Mesothelial cell of epicardium (in vitro differentiated cells): ENCODE data around the gene RALGAPA2. TPM values are rescaled to one million over a fixed set of nuclear protein-coding genes. Genes with fewer than 3 reads are reported as not detected.

Experiments used
- DNase-seq, 2 experiments: peaks; one replicate each; pipeline ENCODE4 v3.0.0; 2021; ENCODE audit warnings: low spot score in 2 of 2; ENCODE audit not compliant: unreplicated experiment in 2 of 2
- H3K27ac Mint-ChIP-seq: 2 replicates; pipeline ENCODE4 v1.8.0; 2021; ENCODE audit warnings: mixed read lengths
- H3K27me3 Mint-ChIP-seq: 2 replicates; pipeline ENCODE4 v1.8.0; 2021; ENCODE audit warnings: low read depth, mixed read lengths
- H3K36me3 Mint-ChIP-seq: 2 replicates; pipeline ENCODE4 v1.8.0; 2021; ENCODE audit warnings: mixed read lengths
- H3K4me1 Mint-ChIP-seq: 2 replicates; pipeline ENCODE4 v1.8.0; 2021; ENCODE audit warnings: mixed read lengths
- H3K4me3 Mint-ChIP-seq: 2 replicates; pipeline ENCODE4 v1.8.0; 2021; ENCODE audit warnings: mild to moderate bottlenecking, moderate library complexity, mixed read lengths
- H3K9me3 Mint-ChIP-seq: 2 replicates; pipeline ENCODE4 v1.8.0; 2021; ENCODE audit warnings: mixed read lengths
- CTCF ChIP-seq: fragments of 200-600 bp; sonication (generic); IDR thresholded peaks from one replicate; pipeline ENCODE4 v1.5.0; 2021; ENCODE audit warnings: antibody characterized with exemption; ENCODE audit not compliant: unreplicated experiment
- total RNA-seq: library from RNA; stranded (reverse); gene quantifications from 3 replicates; pipeline ENCODE4 v1.2.1, GENCODE V29; 2021

The RALGAPA2 gene
- total RNA-seq, 1 donor from 2014 or later: 27.5 TPM

GRCh38 chr20:20637998-20638725 lies 74.3 kb downstream of the RALGAPA2 start:
- TF ChIP-seq CTCF: no peak
- Mint-ChIP-seq H3K4me3 (no peak overlapping the region), H3K4me1 (no peaks in the 10 kb centered on the region), H3K27ac (no peak overlapping the region), H3K9me3 (no peaks in the 10 kb centered on the region), H3K27me3 (no peaks in the 10 kb centered on the region), H3K36me3 (peaks cover 35% of the 10 kb centered on the region)
- no peak for DNase-seq

- no peak for TF ChIP-seq CTCF
- no peak for DNase-seq
- Mint-ChIP-seq H3K36me3 (peaks cover 42% of the 10 kb centered on the region), H3K4me1 (peaks cover 9% of the 10 kb centered on the region), H3K27me3 (no peaks in the 10 kb centered on the region), H3K4me3 (no peak overlapping the region), H3K27ac (no peak overlapping the region), H3K9me3 (no peaks in the 10 kb centered on the region)
These were observed 77.4 kb downstream of the RALGAPA2 start for GRCh38 chr20:20635006-20635405.

- H3K4me3 Mint-ChIP-seq: no peak overlapping the region
- no peak overlapping the region for H3K27ac Mint-ChIP-seq
- no peak for TF ChIP-seq CTCF
- peaks cover 40% of the 10 kb centered on the region for H3K36me3 Mint-ChIP-seq
- H3K4me1 Mint-ChIP-seq: peaks cover 11% of the 10 kb centered on the region
- no peaks in the 10 kb centered on the region for H3K9me3 Mint-ChIP-seq
- H3K27me3 Mint-ChIP-seq: no peaks in the 10 kb centered on the region
- no peak for DNase-seq
These were observed 79.8 kb downstream of the RALGAPA2 start for GRCh38 chr20:20632644-20633043.

GRCh38 chr20:20630551-20630950 lies 81.9 kb downstream of the RALGAPA2 start:
- H3K4me3 Mint-ChIP-seq: no peak overlapping the region
- H3K4me1 Mint-ChIP-seq: peaks cover 11% of the 10 kb centered on the region
- H3K27me3 Mint-ChIP-seq: no peaks in the 10 kb centered on the region
- TF ChIP-seq CTCF: no peak
- H3K36me3 Mint-ChIP-seq: peaks cover 38% of the 10 kb centered on the region
- H3K9me3 Mint-ChIP-seq: no peaks in the 10 kb centered on the region
- no peak for DNase-seq
- H3K27ac Mint-ChIP-seq: peak overlapping the region; percentile 50

- Mint-ChIP-seq H3K36me3 (peaks cover 32% of the 10 kb centered on the region), H3K4me1 (peaks cover 11% of the 10 kb centered on the region), H3K27me3 (no peaks in the 10 kb centered on the region), H3K9me3 (no peaks in the 10 kb centered on the region), H3K4me3 (no peak overlapping the region), H3K27ac (no peak overlapping the region)
- no peak for TF ChIP-seq CTCF
- no peak for DNase-seq
These were observed 82.8 kb downstream of the RALGAPA2 start for GRCh38 chr20:20629556-20630188.
